Inflammatory macrophage treated with lipopolysaccharide for 4 hours (primary cell): ENCODE results near the gene DCAF4.
A peak's percentile ranks its signal among the peaks of the same experiment; 100 is the strongest.

ENCODE experiments used
- DNase-seq: peaks from one replicate; pipeline ENCODE4 v3.0.0-alpha.2; 2020

Gene DCAF4

DNA sequence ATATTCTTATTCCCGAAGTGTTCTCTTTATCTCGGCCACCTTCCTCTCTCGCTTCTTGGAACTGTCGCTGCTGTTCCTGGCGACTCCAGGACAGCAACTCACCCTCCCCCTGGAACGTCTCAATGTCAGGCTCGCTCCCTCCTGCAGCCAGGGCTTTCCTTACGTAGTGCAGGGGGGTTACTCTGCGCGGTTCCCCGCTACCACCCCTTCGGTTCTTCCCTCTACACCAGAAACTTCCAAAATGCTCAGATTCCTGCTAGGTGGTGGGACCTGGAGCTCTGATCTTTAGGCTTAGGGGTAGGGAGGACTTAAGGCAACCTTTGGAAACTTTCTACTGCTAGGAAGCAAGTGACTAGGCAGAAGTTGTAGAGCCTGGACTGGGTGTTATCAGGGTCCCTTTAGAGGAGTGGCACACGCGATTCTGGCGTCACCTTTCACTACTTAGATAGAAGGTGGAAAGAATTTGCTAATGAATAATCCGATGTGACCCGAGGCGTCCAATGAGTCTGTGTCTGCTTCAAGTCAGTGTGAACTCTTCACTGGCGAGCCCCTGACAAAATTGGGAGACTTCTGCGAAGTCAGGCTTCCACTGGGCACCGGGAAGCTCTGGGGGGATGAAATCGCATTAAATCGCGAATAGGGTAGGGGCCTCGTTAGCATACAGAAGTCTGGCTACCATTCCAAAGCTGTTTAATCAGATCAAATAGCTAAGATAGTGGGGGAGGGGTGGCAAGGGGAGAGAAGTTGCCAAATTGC is 31.5 kb upstream of the DCAF4 start:
- no peak for DNase-seq

DNA sequence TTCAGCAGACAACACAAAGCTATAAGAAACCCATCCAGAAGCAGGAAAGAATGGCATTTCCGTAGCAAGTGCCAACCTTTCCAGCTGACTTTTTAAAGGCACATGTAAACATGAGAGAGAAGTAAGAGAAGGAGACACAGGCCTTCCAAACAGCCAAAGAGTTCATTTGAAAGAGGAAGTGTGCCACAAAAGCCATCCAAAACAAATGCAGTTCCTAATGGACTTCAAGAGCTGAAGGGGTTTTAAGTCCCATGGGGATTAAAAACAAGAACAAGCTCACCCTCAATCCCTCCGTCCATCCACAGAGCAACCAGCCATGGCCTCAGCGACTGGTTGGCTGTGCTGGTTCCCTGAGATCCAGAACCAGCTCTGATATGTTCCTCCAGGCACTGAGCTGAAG is 27.8 kb upstream of the DCAF4 start:
- no peak for DNase-seq

GRCh38 chr14:72901361-72901760 is 24.9 kb upstream of the DCAF4 start:
- no peak for DNase-seq

- peak; percentile 24 for DNase-seq
Observed at GRCh38 chr14:72902801-72903530, 23.3 kb upstream of the DCAF4 start.

- peak; percentile 66 for DNase-seq
Observed at GRCh38 chr14:72903716-72904115, 22.5 kb upstream of the DCAF4 start.

- DNase-seq: no peak
Observed at GRCh38 chr14:72904218-72904617, 22.0 kb upstream of the DCAF4 start.

GRCh38 chr14:72904840-72905561 is 21.3 kb upstream of the DCAF4 start:
- DNase-seq: peak; percentile 78

DNA sequence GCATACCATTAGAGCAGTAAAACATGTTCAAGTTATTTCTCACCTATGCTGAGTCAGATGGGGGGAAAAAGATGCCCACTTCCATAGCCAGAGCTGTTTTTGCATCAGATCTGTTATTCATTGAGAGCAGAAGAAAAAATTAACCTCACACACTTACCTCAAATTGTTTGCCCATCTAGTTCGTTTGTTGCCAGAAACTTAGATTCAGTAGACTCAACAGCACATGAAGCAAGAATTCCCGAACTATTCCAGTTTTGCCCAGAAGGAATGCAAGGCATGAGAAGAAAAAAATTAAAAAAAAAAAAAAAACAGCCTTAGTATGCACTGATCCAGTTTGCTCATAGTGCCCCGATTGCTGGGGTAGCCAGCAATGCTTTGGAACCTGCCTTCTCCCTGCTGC is 19.9 kb upstream of the DCAF4 start:
- no peak for DNase-seq

DNA sequence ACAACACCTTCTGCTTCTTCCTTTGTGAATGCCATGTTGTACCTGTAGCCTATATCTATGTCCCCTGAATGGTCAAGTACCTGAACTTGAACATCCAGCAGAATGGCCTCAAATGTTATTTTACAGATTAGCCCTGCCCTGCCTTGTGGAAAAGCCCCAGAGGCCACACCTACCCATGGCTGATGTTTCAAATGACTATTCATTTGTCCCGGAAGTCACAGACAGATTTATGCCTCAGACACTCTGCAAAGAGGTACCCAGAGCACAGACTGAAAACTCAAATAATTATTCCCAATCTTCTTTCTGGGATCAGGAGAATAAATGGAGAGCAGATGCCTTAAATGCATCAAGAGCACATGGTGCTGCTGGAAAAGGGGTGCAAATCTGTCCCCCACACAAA is 19.4 kb upstream of the DCAF4 start:
- DNase-seq: no peak

- no peak for DNase-seq
Observed at GRCh38 chr14:72907886-72908285, 18.4 kb upstream of the DCAF4 start.

GRCh38 chr14:72909163-72909562 is 17.1 kb upstream of the DCAF4 start:
- no peak for DNase-seq

GRCh38 chr14:72913809-72914208 is 12.5 kb upstream of the DCAF4 start:
- no peak for DNase-seq

DNA sequence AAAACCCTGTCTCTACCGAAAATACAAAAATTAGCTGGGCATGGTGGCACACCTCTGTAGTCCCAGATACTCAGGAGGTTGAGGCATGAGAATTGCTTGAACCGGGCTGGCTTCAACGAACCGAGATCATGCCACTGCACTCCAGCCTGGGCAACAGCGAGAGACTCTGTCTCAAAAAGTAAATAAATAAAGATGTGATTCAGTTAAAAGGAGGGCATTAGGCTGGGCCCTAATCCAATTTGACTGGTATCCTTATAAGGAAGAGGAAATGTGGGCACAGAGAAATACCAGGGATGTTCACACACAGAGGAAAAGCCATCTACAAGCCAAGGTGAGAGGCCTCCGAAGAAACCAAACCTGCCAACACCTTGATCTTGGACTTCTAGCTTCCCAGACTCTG is 10.1 kb upstream of the DCAF4 start:
- DNase-seq: no peak

DNA sequence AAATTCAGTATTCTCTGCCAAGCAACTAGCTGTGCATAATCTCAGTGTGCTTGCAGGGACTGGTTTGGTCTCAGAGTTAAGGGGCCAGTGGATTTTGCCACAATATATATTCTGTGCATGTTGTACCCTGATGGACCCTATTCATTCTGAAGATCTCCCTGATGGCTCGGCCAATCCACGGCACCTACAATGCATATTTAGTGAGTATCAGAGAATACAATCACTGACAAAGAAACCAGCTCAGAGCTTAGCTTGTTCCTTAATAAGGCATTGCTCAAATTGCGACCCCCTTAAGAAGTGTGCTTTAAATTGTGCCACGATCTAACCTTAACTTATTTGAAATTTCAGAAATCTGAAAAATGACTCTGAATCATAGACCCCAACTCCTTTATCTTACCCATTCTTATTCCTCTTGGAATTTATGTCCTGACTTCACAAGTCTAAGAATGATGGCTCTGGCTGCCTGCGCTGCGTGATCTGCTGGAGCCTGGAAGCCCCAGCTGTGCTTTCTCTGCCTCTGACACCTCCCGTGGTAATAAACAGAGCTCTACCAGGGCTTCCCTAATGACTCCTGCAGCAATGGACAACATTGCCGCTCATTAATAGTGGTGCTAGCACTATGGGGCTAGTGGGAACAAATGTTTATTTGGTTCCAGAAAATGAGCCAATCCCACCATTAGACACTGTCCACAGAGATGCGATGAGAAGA is 9.0 kb upstream of the DCAF4 start:
- no peak for DNase-seq

- no peak for DNase-seq
Observed at GRCh38 chr14:72920008-72920407, 6.3 kb upstream of the DCAF4 start.

DNA sequence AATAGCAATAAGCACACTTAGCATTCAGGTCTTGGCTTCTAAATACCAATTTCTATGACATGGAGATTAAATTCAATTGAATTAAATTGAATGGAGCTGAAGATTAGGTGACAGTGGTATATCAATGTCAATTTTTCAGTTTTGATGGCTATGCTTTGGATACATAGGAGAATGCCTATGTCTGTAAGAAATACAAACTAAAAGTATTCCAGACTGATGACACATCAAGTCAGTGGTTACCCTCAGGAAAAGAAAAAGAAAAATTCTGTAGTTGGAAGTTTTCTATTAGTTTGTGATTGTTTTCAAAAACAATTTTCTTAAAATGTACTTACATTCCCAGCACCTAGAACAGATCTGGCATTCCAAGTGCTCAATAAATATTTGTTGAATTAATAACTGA is 4.9 kb upstream of the DCAF4 start:
- DNase-seq: no peak

DNA sequence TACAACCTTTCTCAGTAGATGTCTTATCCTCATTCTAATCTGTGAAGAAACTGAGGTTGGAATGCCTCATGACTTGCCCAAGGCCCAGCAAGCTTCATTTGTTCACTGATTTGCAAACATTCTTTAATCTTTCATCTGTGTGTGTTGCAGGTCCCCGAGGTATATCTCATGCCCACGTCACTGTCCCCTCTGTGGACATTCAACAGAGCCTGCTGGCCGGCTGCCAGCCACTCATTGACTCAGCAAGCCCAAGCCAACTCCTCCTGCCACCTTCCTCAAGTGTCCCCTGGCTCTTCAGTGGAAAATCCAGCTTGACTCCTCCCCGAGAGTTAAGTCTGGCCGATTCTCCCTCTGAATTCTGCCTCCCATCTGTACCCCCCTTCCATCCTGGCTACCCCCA is 1.9 kb upstream of the DCAF4 start:
- DNase-seq: no peak

- no peak for DNase-seq
Observed at GRCh38 chr14:72925171-72925759, 999 bp upstream of the DCAF4 start.

DNA sequence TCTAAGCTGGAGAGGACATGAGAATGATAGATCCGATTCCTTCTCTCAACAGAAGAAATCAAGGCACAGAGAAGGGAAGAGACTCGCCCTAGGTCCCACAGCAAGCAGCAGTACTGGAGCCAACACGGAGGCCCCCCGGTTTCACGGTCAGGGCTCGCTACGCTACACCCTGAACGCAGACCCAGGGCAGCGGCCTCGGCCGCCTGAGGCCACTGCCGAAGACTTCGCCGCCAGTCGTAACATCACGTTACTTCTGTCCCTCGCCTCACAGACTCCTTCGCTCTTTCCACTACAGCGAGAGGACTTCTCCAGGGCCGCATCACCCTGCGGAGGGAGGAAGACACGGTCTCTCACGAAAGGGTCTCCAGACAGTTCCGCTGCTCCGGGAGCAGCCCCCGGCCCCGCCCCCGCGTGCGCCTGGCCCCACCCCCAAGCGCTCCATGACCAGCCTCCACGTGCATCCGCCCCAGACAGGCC is 411 bp upstream of the DCAF4 start:
- DNase-seq: no peak

- no peak for DNase-seq
Observed at GRCh38 chr14:72928872-72929271, 2.6 kb downstream of the DCAF4 start.

- DNase-seq: no peak
Observed at GRCh38 chr14:72929316-72930080, 3.2 kb downstream of the DCAF4 start.

- no peak for DNase-seq
Observed at GRCh38 chr14:72932893-72933292, 6.6 kb downstream of the DCAF4 start.
